Parathyroid adenoma (tissue), 2 donors: Measurements from ENCODE around the gene HK2.
A peak's percentile ranks its signal among the peaks of the same experiment; 100 is the strongest.
"Not testable (repeated sequence)": the region's sequence is repeated elsewhere in the genome, so short reads cannot be mapped to it uniquely, and the experiment has no call there.

Experiments
- H2AFZ ChIP-seq: fragments of 300-600 bp; sonication (generic); one replicate; pipeline ENCODE4 v1.7.0; 2017; ENCODE audit warnings: antibody characterized with exemption, mild to moderate bottlenecking
- H3K27ac ChIP-seq: fragments of 300-600 bp; sonication (generic); one replicate; pipeline ENCODE4 v1.7.0; 2017
- H3K27me3 ChIP-seq: fragments of 300-600 bp; sonication (generic); one replicate; pipeline ENCODE4 v1.7.0; 2017; ENCODE audit warnings: low read length; ENCODE audit not compliant: control insufficient read depth, insufficient read depth
- H3K36me3 ChIP-seq: fragments of 300-600 bp; sonication (generic); one replicate; pipeline ENCODE4 v1.7.0; 2017; ENCODE audit warnings: low read length; ENCODE audit not compliant: control insufficient read depth, insufficient read depth
- H3K4me1 ChIP-seq: fragments of 300-600 bp; sonication (generic); one replicate; pipeline ENCODE4 v1.7.0; 2017; ENCODE audit warnings: control low read depth
- H3K4me2 ChIP-seq: fragments of 300-600 bp; sonication (generic); one replicate; pipeline ENCODE4 v1.7.0; 2017; ENCODE audit warnings: low read length
- H3K4me3 ChIP-seq: fragments of 300-600 bp; sonication (generic); one replicate; pipeline ENCODE4 v1.7.0; 2017; ENCODE audit warnings: low read depth, low read length
- H3K79me2 ChIP-seq: fragments of 300-600 bp; sonication (generic); one replicate; pipeline ENCODE4 v1.7.0; 2017; ENCODE audit warnings: control low read depth
- H3K9ac ChIP-seq: fragments of 300-600 bp; sonication (generic); one replicate; pipeline ENCODE4 v1.7.0; 2017; ENCODE audit warnings: mild to moderate bottlenecking
- H3K9me3 ChIP-seq: fragments of 300-600 bp; sonication (generic); one replicate; pipeline ENCODE4 v1.7.0; 2017; ENCODE audit warnings: low read length; ENCODE audit not compliant: control insufficient read depth
- CTCF ChIP-seq: fragments of 300-600 bp; sonication (generic); IDR thresholded peaks from one replicate; pipeline ENCODE4 v1.7.0; 2017; ENCODE audit warnings: antibody characterized with exemption, mild to moderate bottlenecking
- donor health status: primary hyperparathyroidism.

Gene HK2

GRCh38 chr2:74822771-74823566, 11.0 kb upstream of the HK2 start:
- H3K4me1 ChIP-seq = no peaks in the 10 kb centered on the region
- no peak overlapping the region for H3K4me3 ChIP-seq
- H3K27ac ChIP-seq = no peak overlapping the region
- no peak overlapping the region for H3K4me2 ChIP-seq
- no peaks in the 10 kb centered on the region for H3K9me3 ChIP-seq
- no peak overlapping the region for H3K9ac ChIP-seq
- H3K27me3 ChIP-seq = no peaks in the 10 kb centered on the region
- no peak overlapping the region for H2AFZ ChIP-seq
- no peaks in the 10 kb centered on the region for H3K36me3 ChIP-seq
- no peak for TF ChIP-seq CTCF
- no peaks in the 10 kb centered on the region for H3K79me2 ChIP-seq

- H3K9ac ChIP-seq = no peak overlapping the region
These were observed 9.2 kb upstream of the HK2 start for GRCh38 chr2:74824679-74825078.

GRCh38 chr2:74828543-74828942, 5.4 kb upstream of the HK2 start:
- no peaks in the 10 kb centered on the region for H3K4me1 ChIP-seq
- H3K79me2 ChIP-seq = no peaks in the 10 kb centered on the region
- H3K27me3 ChIP-seq = no peaks in the 10 kb centered on the region
- no peak overlapping the region for H3K4me3 ChIP-seq
- TF ChIP-seq CTCF = no peak
- H3K9me3 ChIP-seq = no peaks in the 10 kb centered on the region
- H3K4me2 ChIP-seq = no peak overlapping the region
- H3K36me3 ChIP-seq = no peaks in the 10 kb centered on the region
- no peak overlapping the region for H3K27ac ChIP-seq
- no peak overlapping the region for H3K9ac ChIP-seq
- no peak overlapping the region for H2AFZ ChIP-seq

More at GRCh38 chr2:74824679-74825078, 9.2 kb upstream of the HK2 start:
- Histone ChIP-seq H3K27me3 (no peaks in the 10 kb centered on the region), H3K27ac (no peak overlapping the region), H2AFZ (no peak overlapping the region), H3K9me3 (no peaks in the 10 kb centered on the region), H3K79me2 (no peaks in the 10 kb centered on the region), H3K4me2 (no peak overlapping the region), H3K4me1 (no peaks in the 10 kb centered on the region), H3K4me3 (no peak overlapping the region), H3K36me3 (no peaks in the 10 kb centered on the region)
- TF ChIP-seq CTCF = no peak

- TF ChIP-seq CTCF = no peak
- Histone ChIP-seq H3K36me3 (no peaks in the 10 kb centered on the region), H3K27ac (no peak overlapping the region), H3K9me3 (no peaks in the 10 kb centered on the region), H3K9ac (no peak overlapping the region), H3K4me1 (no peaks in the 10 kb centered on the region), H3K4me2 (no peak overlapping the region), H2AFZ (no peak overlapping the region), H3K79me2 (no peaks in the 10 kb centered on the region), H3K4me3 (no peak overlapping the region), H3K27me3 (no peaks in the 10 kb centered on the region)
These were observed 2.0 kb upstream of the HK2 start for GRCh38 chr2:74831693-74832530.

GRCh38 chr2:74834234-74834791, 386 bp downstream of the HK2 start:
- H3K36me3 ChIP-seq, H3K79me2 ChIP-seq, H3K9me3 ChIP-seq, H3K27me3 ChIP-seq, H3K9ac ChIP-seq, H3K4me1 ChIP-seq, H3K27ac ChIP-seq: not testable (repeated sequence)
- Histone ChIP-seq H3K4me3 (peak overlapping the region; percentile 55), H3K4me2 (peak overlapping the region; percentile 82), H2AFZ (peak overlapping the region; percentile 61)
